GM19238 (cell line): ENCODE data around the gene OR56B4.

Source experiments
- DNase-seq: peaks from one replicate; pipeline ENCODE4 v3.0.0; 2011; ENCODE audit warnings: low spot score; ENCODE audit not compliant: insufficient read length

Gene OR56B4

GRCh38 chr11:6151117-6151516 lies 43.6 kb downstream of the OR56B4 start:
- no peak for DNase-seq

GRCh38 chr11:6152126-6152525 lies 44.6 kb downstream of the OR56B4 start:
- no peak for DNase-seq

GRCh38 chr11:6156628-6157359 lies 49.3 kb downstream of the OR56B4 start:
- no peak for DNase-seq
